ENCODE measurements around the gene RNF180. TPM values are rescaled to one million over a fixed set of nuclear protein-coding genes. Genes with fewer than 3 reads are reported as not detected.

The RNF180 gene
- total and polyA plus RNA-seq, 2 of the 8 experiments (the other 6 are each of a cell fraction or from before 2014, with no cell fraction given): 0.39 to 2.3 TPM

DNA sequence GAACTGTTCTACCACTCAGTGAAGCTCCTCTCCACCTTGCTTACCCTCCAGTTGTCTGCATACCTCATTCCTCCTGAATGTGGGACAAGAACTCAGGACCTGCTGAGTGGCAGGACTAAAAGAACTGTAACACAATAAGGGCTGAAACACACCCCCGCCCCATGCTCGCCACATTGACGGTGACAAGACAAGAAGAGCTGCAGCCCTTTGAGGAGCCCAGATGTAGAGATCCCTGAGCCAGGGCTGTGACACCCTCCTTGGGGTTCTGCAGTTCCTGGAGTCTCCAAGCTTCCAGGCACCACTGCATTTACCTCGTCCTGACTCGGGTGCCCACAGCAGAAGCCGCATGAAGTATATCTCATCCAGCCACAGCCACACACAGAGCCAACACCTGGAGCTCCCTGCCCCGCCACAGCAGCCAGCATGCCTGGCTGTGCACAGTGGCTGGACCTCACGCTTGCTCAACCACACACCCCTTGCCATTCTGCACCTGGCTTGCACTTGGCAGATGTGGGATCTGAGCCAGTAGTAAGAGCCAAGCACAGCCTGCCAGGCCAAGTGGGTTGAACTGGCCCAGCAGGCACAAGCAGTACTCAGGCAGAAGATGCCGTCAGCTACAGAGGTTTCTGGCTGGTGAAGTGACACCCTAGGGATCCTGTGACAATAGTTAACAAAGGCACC, 166.1 kb downstream of the RNF180 start:
- no peak overlapping the region for H3K18ac ChIP-seq (ENCODE audit: extremely low read depth, low read length)
- H3K4ac ChIP-seq (replicated peaks; ENCODE audit: insufficient read length, low read depth, low read length): no peak overlapping the region
- no peak overlapping the region for H2BK5ac ChIP-seq (ENCODE audit: low read depth, low read length)
- no peaks in the 10 kb centered on the region for H3K9me3 ChIP-seq (ENCODE audit: insufficient read depth in 2 of 2, low read depth in 1 of 2, low read length in 1 of 2)
- H2BK12ac ChIP-seq (ENCODE audit: low read depth, low read length): peak overlapping the region; percentile 72; the same call in 1 of the 2 replicates
- no peak overlapping the region for H3K27ac ChIP-seq (ENCODE audit: low read depth, low read length)
- no peak overlapping the region for H4K8ac ChIP-seq (ENCODE audit: extremely low read depth, insufficient read depth, low read length)
- H2BK120ac ChIP-seq (replicated peaks; ENCODE audit: low read depth, low read length): no peak overlapping the region
- no peak overlapping the region for H2AFZ ChIP-seq (ENCODE audit: low read length)
- DNase-seq (ENCODE audit: low read depth in 1 of 2, low spot score in 2 of 2) (no peak), FAIRE-seq (no peak)
- no peaks in the 10 kb centered on the region for H4K20me1 ChIP-seq (replicated peaks in 1 of 2; ENCODE audit: control insufficient read depth in 1 of 2, insufficient read depth in 2 of 2, low read length in 2 of 2)
- H3K56ac ChIP-seq (replicated peaks; ENCODE audit: insufficient read length, low read depth, low read length): no peak overlapping the region
- no peak overlapping the region for H3K9ac ChIP-seq (replicated peaks in 1 of 4; ENCODE audit: extremely low read depth in 1 of 4, low read depth in 3 of 4, low read length in 3 of 4)
- 95% methylated on average over 9 of the region's 9 CpGs; no CpG with 5 or more reads in 1 of the 2 experiments for WGBS, 2 experiments (ENCODE audit: extremely low coverage in 1 of 2, insufficient coverage in 1 of 2, insufficient read length in 1 of 2, insufficient replicate concordance in 2 of 2, low coverage in 1 of 2, low lambda C conversion rate in 2 of 2, missing lambda C conversion rate in 1 of 2)
- H2BK20ac ChIP-seq (ENCODE audit: low read length): no peak overlapping the region
- H3K27me3 ChIP-seq (replicated peaks in 1 of 4; ENCODE audit: control insufficient read depth in 3 of 4, extremely low read depth in 1 of 4, insufficient read depth in 3 of 4, low read length in 3 of 4): no peaks in the 10 kb centered on the region
- H3K79me1 ChIP-seq (ENCODE audit: low read depth, low read length): no peaks in the 10 kb centered on the region
- no peak overlapping the region for H3K4me3 ChIP-seq (ENCODE audit: extremely low read depth in 1 of 4, insufficient read depth in 2 of 4, low read depth in 3 of 4, low read length in 4 of 4)
- no peak overlapping the region for H3K14ac ChIP-seq (ENCODE audit: insufficient read length)
- H3K36me3 ChIP-seq (ENCODE audit: control insufficient read depth in 2 of 4, insufficient read depth in 4 of 4, low read length in 3 of 4): no peaks in the 10 kb centered on the region
- no peaks in the 10 kb centered on the region for H3K4me1 ChIP-seq (replicated peaks in 1 of 4; ENCODE audit: control insufficient read depth in 3 of 4, insufficient read depth in 4 of 4, low read length in 3 of 4)
- H3K79me2 ChIP-seq (ENCODE audit: control insufficient read depth in 1 of 2, insufficient read depth in 2 of 2, low read length in 2 of 2): no peaks in the 10 kb centered on the region
- no peak overlapping the region for H3K23ac ChIP-seq (ENCODE audit: insufficient read length)
- H3K23me2 ChIP-seq (ENCODE audit: low read depth, low read length): no peaks in the 10 kb centered on the region
- H2AK5ac ChIP-seq (ENCODE audit: low read depth, low read length): no peak overlapping the region
- H3K4me2 ChIP-seq (ENCODE audit: insufficient read depth in 1 of 2, low read depth in 2 of 2, low read length in 2 of 2): no peak overlapping the region
- POLR2A ChIA-PET (ENCODE audit: partially characterized antibody): no interaction called here
- H4K91ac ChIP-seq (replicated peaks; ENCODE audit: insufficient read length, low read length): no peak overlapping the region
- CTCF ChIA-PET (ENCODE audit: partially characterized antibody): no interaction called here
- H2BK15ac ChIP-seq (ENCODE audit: low read length): no peak overlapping the region
- no peak overlapping the region for H4K5ac ChIP-seq (ENCODE audit: insufficient read length, low read depth, low read length)
- TF ChIP-seq EZH2 (IDR thresholded peaks at IDR 0.05; ENCODE audit: low read depth, low read length, severe bottlenecking) (no peak), SIRT6 (IDR thresholded peaks at IDR 0.05; ENCODE audit: low read length) (no peak), EGR1 (IDR thresholded peaks at IDR 0.05; ENCODE audit: borderline replicate concordance, low read depth, low read length) (no peak), CREB1 (IDR thresholded peaks at IDR 0.05) (no peak), EP300 (IDR thresholded peaks at IDR 0.05; ENCODE audit: borderline replicate concordance in 1 of 2, low read depth in 2 of 2, low read length in 2 of 2) (no peak), SP2 (IDR thresholded peaks at IDR 0.05; ENCODE audit: low read length) (no peak), RXRA (IDR thresholded peaks at IDR 0.05; ENCODE audit: insufficient read depth, low read depth, low read length) (no peak), CTCF (IDR thresholded peaks at IDR 0.05; ENCODE audit: control extremely low read depth in 1 of 3, insufficient read depth in 1 of 3, low read depth in 1 of 3, low read length in 3 of 3) (no peak), KDM5A (IDR thresholded peaks at IDR 0.05; ENCODE audit: low read length) (no peak), TEAD4 (IDR thresholded peaks at IDR 0.05; ENCODE audit: low read depth, low read length) (no peak)
- TF ChIP-seq, protein P1, sequence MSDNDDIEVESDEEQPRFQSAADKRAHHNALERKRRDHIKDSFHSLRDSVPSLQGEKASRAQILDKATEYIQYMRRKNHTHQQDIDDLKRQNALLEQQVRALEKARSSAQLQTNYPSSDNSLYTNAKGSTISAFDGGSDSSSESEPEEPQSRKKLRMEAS (IDR thresholded peaks at IDR 0.05): no peak
